Caki2 (cell line): ENCODE measurements around the gene CTNND2. TPM values are rescaled to one million over a fixed set of nuclear protein-coding genes. Genes with fewer than 3 reads are reported as not detected.
"Not testable (repeated sequence)": the region's sequence is repeated elsewhere in the genome, so short reads cannot be mapped to it uniquely, and the experiment has no call there.

Source experiments
- DNase-seq: peaks from one replicate; pipeline ENCODE4 v3.0.0-alpha.2; 2015; ENCODE audit warnings: low read depth
- in situ Hi-C: cut with HindIII; loops from 2 replicates; pipeline ENCODE4 v1.10.0; 2016; ENCODE audit warnings: low sequenced_read_pairs, low pct_unique_long_range_greater_than_20kb, mixed read lengths
- total RNA-seq: library from RNA; depleted of rRNA; stranded (reverse); fragments of >200 nt; shearing (Covaris generic); gene quantifications from 2 replicates; pipeline ENCODE4 v1.2.3, GENCODE V29; 2014; ENCODE audit warnings: low replicate concordance

Gene CTNND2
- total RNA-seq, 1 experiment from 2014 or later, result not detected

GRCh38 chr5:11082404-11082945 is 821.8 kb downstream of the CTNND2 start:
- in situ Hi-C loops, result no loop called here
- DNase-seq, result no peak

- DNase-seq, result no peak
- in situ Hi-C loops, result no loop called here
Observed at GRCh38 chr5:11076945-11077613, 827.2 kb downstream of the CTNND2 start.

DNA sequence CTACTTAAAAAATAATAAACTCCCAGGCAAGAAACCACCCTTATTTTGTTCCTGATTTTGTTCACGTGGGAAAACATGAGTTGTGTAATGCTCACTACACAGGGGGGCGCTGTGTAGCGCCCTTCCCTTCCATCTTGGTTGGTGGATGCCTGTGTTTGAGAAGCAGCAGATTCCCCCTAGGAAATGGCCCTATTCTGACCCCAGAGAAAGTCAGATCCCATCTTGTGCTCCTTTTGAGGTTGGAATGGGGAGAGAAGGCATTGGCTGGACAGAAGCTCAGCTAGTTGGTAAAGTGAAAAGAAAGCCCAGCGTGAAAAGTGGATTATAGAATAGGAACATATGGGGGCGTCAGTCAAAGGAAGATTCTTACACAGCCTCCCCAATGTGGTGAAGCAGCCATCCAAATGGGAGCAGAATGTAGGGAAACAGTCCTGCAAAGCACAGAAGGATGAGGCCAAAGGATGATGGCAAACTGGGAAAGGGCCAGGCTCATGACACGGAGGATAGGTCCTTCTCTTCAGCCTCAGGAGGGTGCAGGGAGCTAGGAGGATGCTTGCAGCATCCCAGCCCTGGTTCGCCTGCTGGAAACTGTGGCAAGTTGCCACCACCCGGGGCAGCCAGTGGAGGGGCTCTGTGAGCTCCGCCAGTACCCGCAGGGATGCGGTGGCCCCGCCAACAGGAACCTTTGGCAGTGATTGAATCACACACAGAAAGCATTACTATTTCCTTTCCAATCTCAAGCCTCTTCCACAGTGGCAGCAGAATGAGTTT is 829.0 kb downstream of the CTNND2 start:
- no peak for DNase-seq
- in situ Hi-C loops, result no loop called here

- in situ Hi-C loops, result no loop called here
- DNase-seq, result no peak
Observed at GRCh38 chr5:11072568-11072967, 831.7 kb downstream of the CTNND2 start.

DNA sequence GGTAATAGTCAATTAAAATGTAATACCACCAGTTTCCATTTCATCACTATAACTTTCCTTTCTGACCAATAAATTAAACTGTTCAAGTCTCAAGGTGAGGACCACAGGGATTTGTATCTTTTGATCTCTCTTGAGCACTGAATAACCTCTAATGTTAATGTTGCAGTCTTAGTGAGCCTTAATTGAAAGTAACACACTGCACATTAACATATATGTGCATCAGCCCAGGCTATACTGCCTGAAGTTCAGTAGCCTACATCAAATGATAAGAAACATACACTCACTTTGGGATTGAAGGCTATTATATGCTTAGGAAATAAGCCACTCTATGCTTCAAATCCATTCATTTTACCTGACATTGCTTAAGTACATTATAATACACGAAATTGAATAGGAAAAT is 832.2 kb downstream of the CTNND2 start:
- in situ Hi-C loops, result no loop called here
- DNase-seq, result no peak

DNA sequence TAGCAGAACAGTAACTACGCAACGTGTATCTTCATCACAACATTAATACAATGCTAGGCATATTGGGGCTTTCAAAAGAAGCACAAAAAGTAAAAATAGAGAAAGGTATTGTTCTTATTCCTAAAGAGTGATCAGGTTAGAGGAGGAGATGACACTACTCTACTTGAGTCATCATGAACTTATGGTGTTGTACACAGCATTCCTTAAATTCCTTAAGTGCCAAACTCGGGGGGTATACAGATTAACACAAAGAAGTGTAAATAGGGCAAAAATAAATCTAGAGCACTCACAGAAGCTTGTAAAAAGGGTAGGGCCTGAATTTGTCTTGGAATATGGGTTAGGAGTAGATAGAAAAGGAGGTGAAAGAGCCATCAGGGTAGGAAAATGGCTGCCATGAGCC is 835.2 kb downstream of the CTNND2 start:
- in situ Hi-C loops, result no loop called here
- DNase-seq, result no peak

- in situ Hi-C loops, DNase-seq: not testable (repeated sequence)
Observed at GRCh38 chr5:11065723-11066122, 838.5 kb downstream of the CTNND2 start.

GRCh38 chr5:11064763-11065450 is 839.3 kb downstream of the CTNND2 start:
- in situ Hi-C loops, result no loop called here
- no peak for DNase-seq

GRCh38 chr5:11062397-11062796 is 841.8 kb downstream of the CTNND2 start:
- DNase-seq, result no peak

DNA sequence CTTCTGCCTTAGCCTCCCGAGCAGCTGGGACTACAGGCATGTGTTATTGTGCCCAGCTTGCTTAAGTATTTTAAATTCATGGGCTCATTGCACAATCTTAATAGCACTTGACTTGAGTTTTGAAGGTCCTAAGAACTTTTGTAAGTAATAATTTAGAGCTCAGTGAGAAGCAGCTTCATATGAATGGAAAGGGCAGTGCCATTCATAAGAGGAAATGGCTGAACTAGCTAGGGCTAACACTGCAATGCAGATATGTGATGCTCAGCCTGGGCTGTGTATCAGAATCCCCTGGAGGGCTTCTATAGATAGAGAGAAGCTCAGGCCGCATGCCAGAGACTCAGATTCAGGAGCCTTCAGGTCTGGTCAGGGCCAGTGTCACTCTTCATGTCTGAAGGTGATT is 847.7 kb downstream of the CTNND2 start:
- in situ Hi-C loops, result no loop called here

More at GRCh38 chr5:11062397-11062796, 841.8 kb downstream of the CTNND2 start:
- in situ Hi-C loops, result no loop called here

DNA sequence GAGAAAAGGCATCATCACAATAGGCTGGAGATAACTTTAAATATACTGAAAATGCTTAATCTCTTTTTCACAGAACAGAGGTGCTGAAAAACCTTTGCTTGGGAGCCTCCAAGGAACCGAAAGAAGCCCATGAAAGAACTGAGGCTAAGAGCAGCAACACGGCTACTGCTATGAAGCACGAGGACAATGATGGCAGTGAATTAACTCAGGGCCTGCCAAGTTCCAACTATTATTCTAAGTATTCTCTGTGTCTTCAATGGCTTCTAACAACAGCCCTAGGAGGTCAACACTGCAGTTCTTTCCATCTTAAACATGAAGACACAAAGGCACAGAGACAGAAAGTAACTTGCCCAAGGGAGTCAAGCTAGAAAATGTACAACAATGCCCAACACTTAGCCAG is 850.2 kb downstream of the CTNND2 start:
- DNase-seq, result no peak
- in situ Hi-C loops, result no loop called here

More for the DNA sequence above, 847.7 kb downstream of the CTNND2 start:
- no peak for DNase-seq

GRCh38 chr5:11052871-11053270 is 851.4 kb downstream of the CTNND2 start:
- in situ Hi-C loops, result no loop called here
- no peak for DNase-seq

DNA sequence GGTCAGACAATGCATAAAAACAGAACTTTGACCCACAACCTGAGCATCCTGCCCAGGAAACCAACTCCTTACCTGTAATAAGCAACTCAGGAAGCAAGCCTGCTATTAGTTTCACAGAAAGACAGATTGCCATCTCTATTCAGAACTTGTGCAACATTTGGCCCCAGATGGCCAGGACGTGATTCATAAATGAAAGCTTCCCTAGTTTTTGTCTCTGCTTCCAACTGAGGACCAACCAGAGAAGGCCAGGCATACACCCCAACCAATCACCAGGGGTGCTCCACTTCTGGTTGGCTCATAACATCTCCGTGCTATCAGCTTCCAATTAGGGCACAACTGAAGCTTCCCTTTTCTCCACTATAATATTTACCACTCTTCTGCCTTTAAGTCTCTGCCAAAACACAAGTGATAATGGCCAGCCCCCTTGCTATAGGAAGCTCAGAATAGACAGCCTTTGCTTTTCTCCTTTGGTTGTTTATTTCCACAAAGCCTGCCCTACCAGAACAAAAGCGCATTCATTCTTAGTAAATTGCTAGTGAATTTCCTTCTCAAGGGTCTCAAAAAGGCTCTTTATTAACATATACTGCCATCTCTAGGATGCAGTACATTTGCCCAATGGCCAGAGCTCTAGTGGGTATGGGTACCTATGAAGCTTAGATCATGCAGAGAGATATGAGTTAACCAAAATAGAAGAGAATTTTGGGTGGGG is 853.5 kb downstream of the CTNND2 start:
- no peak for DNase-seq
- in situ Hi-C loops, result no loop called here

- in situ Hi-C loops, result no loop called here
- DNase-seq, result no peak
Observed at GRCh38 chr5:11048760-11049159, 855.5 kb downstream of the CTNND2 start.

- in situ Hi-C loops, result no loop called here
Observed at GRCh38 chr5:11047625-11048024, 856.6 kb downstream of the CTNND2 start.

GRCh38 chr5:11047030-11047429 is 857.2 kb downstream of the CTNND2 start:
- DNase-seq, result no peak

More at GRCh38 chr5:11047625-11048024, 856.6 kb downstream of the CTNND2 start:
- DNase-seq, result no peak

GRCh38 chr5:11046160-11046559 is 858.1 kb downstream of the CTNND2 start:
- in situ Hi-C loops, result no loop called here

More at GRCh38 chr5:11047030-11047429, 857.2 kb downstream of the CTNND2 start:
- in situ Hi-C loops, result no loop called here

GRCh38 chr5:11045411-11045810 is 858.8 kb downstream of the CTNND2 start:
- no peak for DNase-seq
- in situ Hi-C loops, result no loop called here

More at GRCh38 chr5:11046160-11046559, 858.1 kb downstream of the CTNND2 start:
- DNase-seq, result no peak
